HT1080 (cell line): ENCODE results near the gene ARHGEF19. TPM values are rescaled to one million over a fixed set of nuclear protein-coding genes. Genes with fewer than 3 reads are reported as not detected.

Source experiments
- DNase-seq: peaks from one replicate; pipeline ENCODE4 v3.0.0-alpha.2; 2015; ENCODE audit warnings: low read depth
- total RNA-seq: library from RNA; depleted of rRNA; stranded (reverse); fragments of >200 nt; shearing (Covaris generic); gene quantifications from 2 replicates; pipeline ENCODE4 v1.2.3, GENCODE V29; 2014

ARHGEF19 gene
- total RNA-seq, 1 experiment from 2014 or later, result not detected

GRCh38 chr1:16244650-16245285 lies 32.3 kb upstream of the ARHGEF19 start:
- no peak for DNase-seq

- DNase-seq, result peak; percentile 72
Measured at GRCh38 chr1:16243936-16244649, 31.6 kb upstream of the ARHGEF19 start.

- DNase-seq, result no peak
Measured at GRCh38 chr1:16243215-16243610, 30.8 kb upstream of the ARHGEF19 start.

- no peak for DNase-seq
Measured at GRCh38 chr1:16242556-16243214, 30.2 kb upstream of the ARHGEF19 start.

GRCh38 chr1:16241221-16241708 lies 28.8 kb upstream of the ARHGEF19 start:
- no peak for DNase-seq

- no peak for DNase-seq
Measured at GRCh38 chr1:16239972-16240491, 27.6 kb upstream of the ARHGEF19 start.

- peak; percentile 18 for DNase-seq
Measured at GRCh38 chr1:16237343-16237830, 24.9 kb upstream of the ARHGEF19 start.

- DNase-seq, result peak; percentile 91
Measured at GRCh38 chr1:16236511-16237342, 24.3 kb upstream of the ARHGEF19 start, which contains the start of gene CPLANE2. Gene CPLANE2 (minus strand): TSS chr1:16237183. CDS start chr1:16236742, 441 bp downstream.

GRCh38 chr1:16235944-16236510 lies 23.6 kb upstream of the ARHGEF19 start:
- peak; percentile 55 for DNase-seq

GRCh38 chr1:16235347-16235746 lies 22.9 kb upstream of the ARHGEF19 start:
- no peak for DNase-seq

- no peak for DNase-seq
Measured at GRCh38 chr1:16233431-16233830, 21.0 kb upstream of the ARHGEF19 start.

GRCh38 chr1:16232316-16232710 lies 19.9 kb upstream of the ARHGEF19 start:
- DNase-seq, result no peak

GRCh38 chr1:16231331-16232315 lies 19.2 kb upstream of the ARHGEF19 start:
- DNase-seq, result peak; percentile 24

GRCh38 chr1:16230744-16231143 lies 18.3 kb upstream of the ARHGEF19 start:
- no peak for DNase-seq

GRCh38 chr1:16229976-16230740 lies 17.7 kb upstream of the ARHGEF19 start:
- DNase-seq, result no peak

GRCh38 chr1:16226490-16227179 lies 14.2 kb upstream of the ARHGEF19 start:
- no peak for DNase-seq

GRCh38 chr1:16226129-16226489 lies 13.7 kb upstream of the ARHGEF19 start:
- no peak for DNase-seq

GRCh38 chr1:16224472-16224871 lies 12.0 kb upstream of the ARHGEF19 start:
- DNase-seq, result no peak
